WTC11 (cell line): Measurements from ENCODE around the gene ISCU.

Experiments
- ATF1 ChIP-seq: sonication (generic); formaldehyde crosslinking; IDR thresholded peaks from 2 replicates; pipeline ENCODE4 v1.8.1; 2023; ENCODE audit warnings: mild to moderate bottlenecking, moderate library complexity, missing genetic modification reagents
- ATF3 ChIP-seq: sonication (generic); formaldehyde crosslinking; conservative IDR thresholded peaks from 2 replicates; pipeline ENCODE4 v1.8.1; 2022; ENCODE audit warnings: mild to moderate bottlenecking, missing genetic modification reagents
- CREB1 ChIP-seq: sonication (generic); formaldehyde crosslinking; IDR thresholded peaks from 2 replicates; pipeline ENCODE4 v1.8.0; 2023; ENCODE audit warnings: mild to moderate bottlenecking, missing genetic modification reagents
- CTCF ChIP-seq: fragments of 200-600 bp; IDR thresholded peaks from 2 replicates; pipeline ENCODE4 v1.8.0; 2022; ENCODE audit warnings: antibody characterized with exemption
- ETV6 ChIP-seq: sonication (generic); formaldehyde crosslinking; IDR thresholded peaks from 2 replicates; pipeline ENCODE4 v1.8.1; 2022; ENCODE audit warnings: mild to moderate bottlenecking, missing genetic modification reagents
- FOXJ3 ChIP-seq: sonication (generic); formaldehyde crosslinking; IDR thresholded peaks from 2 replicates; pipeline ENCODE4 v1.9.0; 2021; ENCODE audit warnings: missing genetic modification reagents, mild to moderate bottlenecking, borderline replicate concordance
- JAZF1 ChIP-seq: fragments of 250-450 bp; sonication (Bioruptor Pico); IDR thresholded peaks from 2 replicates; pipeline ENCODE4 v1.9.0; 2021; ENCODE audit warnings: moderate library complexity, mild to moderate bottlenecking, inconsistent platforms
- MAX ChIP-seq: sonication (generic); formaldehyde crosslinking; IDR thresholded peaks from 2 replicates; pipeline ENCODE4 v1.8.0; 2022; ENCODE audit warnings: mild to moderate bottlenecking, missing genetic modification reagents
- RELA ChIP-seq: sonication (generic); formaldehyde crosslinking; IDR thresholded peaks from 2 replicates; pipeline ENCODE4 v1.8.1; 2022; ENCODE audit warnings: missing genetic modification reagents, mild to moderate bottlenecking, borderline replicate concordance
- SMAD3 ChIP-seq: sonication (generic); formaldehyde crosslinking; IDR thresholded peaks from 2 replicates; pipeline ENCODE4 v1.8.0; 2022; ENCODE audit warnings: missing genetic modification reagents, mild to moderate bottlenecking, borderline replicate concordance
- TCF7 ChIP-seq: sonication (generic); formaldehyde crosslinking; IDR thresholded peaks from 2 replicates; pipeline ENCODE4 v1.8.0; 2022; ENCODE audit warnings: mild to moderate bottlenecking, low read depth, missing genetic modification reagents, moderate library complexity
- USF2 ChIP-seq: sonication (generic); formaldehyde crosslinking; IDR thresholded peaks from 2 replicates; pipeline ENCODE4 v1.8.1; 2023; ENCODE audit warnings: mild to moderate bottlenecking, missing genetic modification reagents, moderate library complexity
- ZNF121 ChIP-seq: sonication (generic); formaldehyde crosslinking; IDR thresholded peaks from 2 replicates; pipeline ENCODE4 v1.8.0; 2023; ENCODE audit warnings: missing genetic modification reagents
- ZNF232 ChIP-seq: sonication (generic); formaldehyde crosslinking; IDR thresholded peaks from 2 replicates; pipeline ENCODE4 v1.8.0; 2022; ENCODE audit warnings: mild to moderate bottlenecking, missing genetic modification reagents

GRCh38 chr12:108563804-108564151 lies 1.4 kb downstream of the ISCU start:
- TF ChIP-seq ZNF232 (CRISPR knock-in tag) (no peak), ETV6 (CRISPR knock-in tag) (no peak), ZNF121 (CRISPR knock-in tag) (no peak), USF2 (CRISPR knock-in tag) (no peak), CTCF (no peak), SMAD3 (CRISPR knock-in tag) (no peak), MAX (no peak), CREB1 (CRISPR knock-in tag) (no peak), JAZF1 (CRISPR knock-in tag) (no peak), ATF3 (CRISPR knock-in tag) (no peak), ATF1 (no peak), RELA (no peak), TCF7 (CRISPR knock-in tag) (no peak), FOXJ3 (CRISPR knock-in tag) (no peak)
